D721Med (cell line): Measurements from ENCODE around the gene MTG2.

ENCODE experiments used
- DNase-seq: peaks from one replicate; pipeline ENCODE4 v3.0.0; 2011; ENCODE audit warnings: low spot score; ENCODE audit not compliant: insufficient read length
- FAIRE-seq: peaks from 2 replicates; lab custom pipeline; 2011; peaks lifted over from hg19 to GRCh38; lab: Jason Lieb, UNC
- CTCF ChIP-seq: IDR thresholded peaks from 2 replicates; pipeline ENCODE4 v1.5.1; 2012; ENCODE audit warnings: mild to moderate bottlenecking, control low read depth; ENCODE audit not compliant: insufficient read depth; ENCODE audit errors: missing control alignments

The MTG2 gene

GRCh38 chr20:62155428-62156253 is 27.2 kb upstream of the MTG2 start:
- FAIRE-seq (no peak), DNase-seq (no peak)
- TF ChIP-seq CTCF, result no peak

- no peak for TF ChIP-seq CTCF
- DNase-seq (no peak), FAIRE-seq (no peak)
These were observed 26.6 kb upstream of the MTG2 start for GRCh38 chr20:62156254-62156556.

- peak; percentile 87 for DNase-seq
- TF ChIP-seq CTCF, result peak; percentile 41
- FAIRE-seq, result no peak
These were observed 26.0 kb upstream of the MTG2 start for GRCh38 chr20:62156592-62157386.

GRCh38 chr20:62157387-62158087 is 25.3 kb upstream of the MTG2 start:
- FAIRE-seq (no peak), DNase-seq (no peak)
- TF ChIP-seq CTCF, result no peak

GRCh38 chr20:62158088-62158400 is 24.8 kb upstream of the MTG2 start:
- no peak for DNase-seq
- TF ChIP-seq CTCF, result no peak
- no peak for FAIRE-seq

GRCh38 chr20:62158541-62158940 is 24.3 kb upstream of the MTG2 start:
- TF ChIP-seq CTCF, result no peak
- DNase-seq (no peak), FAIRE-seq (no peak)

- no peak for TF ChIP-seq CTCF
- FAIRE-seq (no peak), DNase-seq (no peak)
These were observed 23.8 kb upstream of the MTG2 start for GRCh38 chr20:62159052-62159451.
